Activated CD4-positive, CD25-positive, alpha-beta regulatory T cell treated with anti-CD3 and anti-CD28 coated beads, Interleukin-2, amount 50 U/mL, for 16 hours (primary cell): ENCODE data around the gene PLEKHG5.
"Not testable (repeated sequence)": the region's sequence is repeated elsewhere in the genome, so short reads cannot be mapped to it uniquely, and the experiment has no call there.

Experiments
- DNase-seq: peaks from one replicate; pipeline ENCODE4 v3.0.0-alpha.2; 2020; ENCODE audit warnings: low read depth, low spot score

Gene PLEKHG5

DNA sequence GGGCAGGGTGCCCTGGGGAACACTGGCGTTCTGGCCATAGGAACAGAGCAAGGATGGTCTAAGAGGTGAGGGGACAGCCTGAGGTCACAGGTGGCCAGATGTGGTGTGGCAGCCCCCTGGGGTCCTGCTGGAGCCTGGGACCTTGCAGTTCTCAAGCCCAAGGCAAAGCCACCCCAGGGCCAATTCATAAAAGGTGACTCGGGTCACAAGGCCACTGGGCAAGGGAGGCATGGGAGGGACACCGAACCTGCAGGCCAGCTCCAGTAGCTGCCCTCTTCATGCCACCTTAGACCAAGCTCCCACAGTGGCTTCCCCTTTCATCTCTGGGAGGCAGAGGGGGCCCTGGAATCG lies 44.8 kb downstream of the PLEKHG5 start:
- DNase-seq = no peak

DNA sequence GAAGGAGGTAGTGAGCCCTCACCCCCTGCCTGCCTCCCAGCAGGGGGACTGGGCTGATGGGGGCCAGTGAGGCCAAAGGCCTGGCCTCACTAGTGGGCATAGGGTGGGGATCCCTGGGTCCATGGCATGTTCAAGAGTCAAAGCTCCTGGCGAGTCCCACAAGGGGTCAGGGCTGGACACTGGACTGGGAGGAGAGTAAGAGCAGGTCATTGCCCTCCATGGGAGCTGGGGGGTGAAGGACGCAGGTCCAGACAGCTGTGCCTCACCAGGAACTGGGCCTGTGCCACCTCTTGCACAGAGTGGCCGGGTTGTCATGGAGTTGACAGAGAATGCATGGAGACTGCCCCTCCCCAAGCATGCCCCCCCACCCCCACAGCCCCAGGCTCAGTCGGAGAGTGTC lies 45.5 kb downstream of the PLEKHG5 start:
- not testable (repeated sequence) for DNase-seq

DNA sequence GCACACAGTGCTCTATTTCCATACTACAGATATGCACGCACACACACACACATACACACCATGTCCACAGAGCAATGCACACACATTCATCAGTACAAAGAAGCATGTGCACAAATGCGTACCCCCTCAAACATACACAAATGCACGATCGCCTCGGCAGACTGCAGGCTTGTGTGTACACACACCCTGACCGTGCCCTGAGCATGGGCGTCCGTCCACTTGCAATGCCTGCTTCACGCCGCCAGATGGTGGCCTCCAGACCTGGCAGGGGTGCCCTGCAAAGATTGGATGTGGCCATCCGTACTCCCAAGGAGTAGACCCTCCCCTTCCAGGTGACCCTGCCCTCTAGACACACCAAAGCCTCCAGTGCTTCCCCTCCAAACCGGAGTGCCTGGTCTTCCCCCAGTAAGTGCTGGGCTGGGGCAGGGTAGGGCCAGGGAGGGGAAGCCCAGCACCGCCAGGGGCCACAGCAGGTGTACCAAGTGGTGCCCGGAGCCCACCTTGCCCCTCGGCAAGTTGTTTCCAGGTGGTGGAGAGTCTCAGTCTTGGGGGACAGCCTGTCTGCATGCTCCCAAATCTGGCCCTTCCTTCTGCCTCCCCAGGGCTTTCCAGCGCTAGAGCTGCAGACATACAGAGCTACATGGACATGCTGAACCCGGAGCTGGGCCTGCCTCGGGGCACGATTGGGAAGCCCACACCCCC lies 46.3 kb downstream of the PLEKHG5 start:
- DNase-seq = no peak

DNA sequence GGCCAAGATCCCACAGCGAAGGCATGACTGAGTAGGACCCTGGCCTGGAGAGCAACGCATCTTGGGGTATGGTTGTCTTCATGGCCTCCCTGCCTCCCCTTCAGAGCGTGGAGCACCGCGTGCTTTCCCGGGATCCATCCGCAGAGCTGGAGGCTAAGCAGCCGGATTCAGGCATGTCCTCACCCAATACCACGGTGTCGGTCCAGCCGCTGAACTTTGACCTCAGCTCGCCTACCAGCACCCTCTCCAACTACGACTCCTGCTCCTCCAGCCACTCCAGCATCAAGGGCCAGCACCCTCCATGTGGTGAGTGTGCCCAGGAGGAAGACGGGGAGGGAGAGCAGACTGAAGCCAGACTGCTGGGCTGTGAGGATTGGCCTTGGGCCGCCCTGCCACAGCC lies 47.1 kb downstream of the PLEKHG5 start:
- no peak for DNase-seq

DNA sequence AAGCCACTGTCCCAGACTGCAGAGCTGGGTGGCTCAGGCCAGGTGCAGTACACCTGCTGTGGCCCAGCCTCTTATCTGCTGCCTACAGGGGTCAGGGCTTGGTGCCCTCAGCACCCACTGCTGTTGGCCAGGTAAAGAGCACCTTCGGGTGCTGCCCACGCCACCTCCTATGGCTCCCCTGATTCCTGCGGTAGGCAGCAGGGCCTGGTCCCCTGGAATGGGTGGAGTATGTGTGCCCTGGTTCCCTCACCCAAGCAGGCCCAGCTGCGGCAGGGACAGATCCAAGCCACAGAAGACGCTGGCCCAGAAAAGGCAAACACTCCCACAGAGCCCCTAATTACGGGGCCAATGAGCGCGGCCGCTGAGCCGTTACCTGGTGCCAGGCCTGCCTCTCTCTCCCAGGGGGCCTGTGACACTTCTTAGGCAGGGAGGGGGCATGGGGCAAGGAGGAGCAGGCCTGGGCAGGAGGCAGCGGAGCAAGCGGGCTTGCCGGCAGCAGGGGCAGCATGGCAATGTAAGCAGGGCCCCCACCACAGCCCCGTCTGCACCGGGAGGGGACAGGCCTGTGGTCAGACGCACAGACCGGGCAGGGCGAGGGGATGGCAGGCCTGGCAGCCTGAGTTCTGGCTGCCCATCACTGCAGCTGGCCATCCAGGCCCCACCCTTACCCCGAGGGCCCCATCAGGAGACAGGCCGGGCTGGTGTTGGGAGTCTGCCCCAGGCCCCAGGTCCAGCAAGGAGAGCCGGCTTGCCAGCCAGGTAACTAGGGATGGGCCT lies 47.9 kb downstream of the PLEKHG5 start:
- DNase-seq = no peak

DNA sequence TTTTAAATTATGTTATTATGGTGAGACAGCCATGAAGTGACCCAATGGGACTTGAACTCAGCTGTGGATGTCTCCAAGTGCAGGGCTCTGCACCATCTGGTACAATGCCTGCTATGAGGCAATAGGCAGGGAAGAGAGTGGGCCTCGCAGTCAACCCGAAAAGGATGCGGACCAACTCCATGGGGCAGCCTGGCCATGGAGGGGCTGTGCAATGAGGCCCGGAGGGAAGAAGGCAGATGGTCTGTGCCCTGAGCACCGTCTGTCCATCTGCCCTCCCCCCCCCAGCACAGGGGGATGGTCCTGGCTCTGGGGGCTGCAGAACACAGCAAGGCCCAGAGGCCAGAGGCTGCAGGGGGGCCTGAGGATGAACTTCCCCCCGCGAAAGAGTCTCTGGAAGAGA lies 49.9 kb downstream of the PLEKHG5 start:
- DNase-seq = no peak

DNA sequence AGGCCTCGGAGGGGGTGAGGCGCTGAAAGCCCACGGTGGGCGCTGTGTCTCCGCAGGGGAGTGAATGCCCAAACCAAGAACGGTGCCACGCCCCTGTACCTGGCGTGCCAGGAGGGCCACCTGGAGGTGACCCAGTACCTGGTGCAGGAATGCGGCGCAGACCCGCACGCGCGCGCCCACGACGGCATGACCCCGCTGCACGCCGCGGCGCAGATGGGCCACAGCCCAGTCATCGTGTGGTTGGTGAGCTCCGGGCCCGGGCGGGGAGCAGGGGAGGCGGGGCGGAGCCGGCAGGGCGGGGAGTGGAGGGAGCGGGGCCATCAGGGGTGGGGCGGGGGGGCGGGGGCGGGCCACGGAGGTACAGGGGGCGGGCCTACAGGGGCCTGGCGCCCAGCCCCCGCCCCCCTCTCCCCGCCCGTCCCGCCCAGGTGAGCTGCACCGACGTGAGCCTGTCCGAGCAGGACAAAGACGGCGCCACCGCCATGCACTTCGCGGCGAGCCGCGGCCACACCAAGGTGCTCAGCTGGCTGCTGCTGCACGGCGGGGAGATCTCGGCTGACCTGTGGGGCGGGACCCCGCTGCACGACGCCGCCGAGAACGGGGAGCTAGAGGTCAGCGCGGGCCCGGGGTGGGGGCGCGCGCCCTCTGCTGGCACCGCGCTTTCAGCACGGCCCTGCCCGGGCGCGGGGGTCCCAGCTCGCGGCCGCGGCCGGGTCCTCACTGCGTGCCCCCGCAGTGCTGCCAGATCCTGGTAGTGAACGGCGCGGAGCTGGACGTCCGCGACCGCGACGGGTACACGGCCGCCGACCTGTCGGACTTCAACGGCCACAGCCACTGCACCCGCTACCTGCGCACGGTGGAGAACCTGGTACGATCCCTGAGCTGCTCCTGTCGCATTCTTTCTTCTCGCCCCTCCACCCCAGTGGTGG lies 51.0 kb downstream of the PLEKHG5 start:
- DNase-seq = peak; percentile 44

DNA sequence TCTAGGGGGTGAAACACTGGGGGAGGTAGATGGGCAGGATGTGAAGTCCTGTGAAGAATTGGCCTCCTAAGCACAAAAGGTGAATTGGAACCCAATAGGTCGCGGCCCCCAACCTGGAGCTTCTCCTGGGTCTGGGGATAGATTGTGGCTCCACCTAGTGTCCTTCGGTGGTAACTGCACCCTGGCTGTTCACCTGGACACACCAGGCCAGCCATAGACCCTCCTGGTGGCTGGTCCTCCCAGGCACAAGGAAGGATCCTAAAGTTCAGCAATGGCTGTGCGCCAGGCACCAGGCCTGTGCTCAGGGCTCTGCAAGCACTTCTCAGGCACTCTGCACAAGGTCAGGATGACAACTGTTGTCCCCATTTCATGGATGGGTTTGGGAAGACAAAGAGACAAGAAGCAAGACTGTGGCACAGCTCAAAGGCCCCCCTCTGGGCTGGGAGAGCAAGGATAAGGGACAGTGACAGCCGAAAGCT lies 53.4 kb downstream of the PLEKHG5 start:
- DNase-seq = peak; percentile 57

DNA sequence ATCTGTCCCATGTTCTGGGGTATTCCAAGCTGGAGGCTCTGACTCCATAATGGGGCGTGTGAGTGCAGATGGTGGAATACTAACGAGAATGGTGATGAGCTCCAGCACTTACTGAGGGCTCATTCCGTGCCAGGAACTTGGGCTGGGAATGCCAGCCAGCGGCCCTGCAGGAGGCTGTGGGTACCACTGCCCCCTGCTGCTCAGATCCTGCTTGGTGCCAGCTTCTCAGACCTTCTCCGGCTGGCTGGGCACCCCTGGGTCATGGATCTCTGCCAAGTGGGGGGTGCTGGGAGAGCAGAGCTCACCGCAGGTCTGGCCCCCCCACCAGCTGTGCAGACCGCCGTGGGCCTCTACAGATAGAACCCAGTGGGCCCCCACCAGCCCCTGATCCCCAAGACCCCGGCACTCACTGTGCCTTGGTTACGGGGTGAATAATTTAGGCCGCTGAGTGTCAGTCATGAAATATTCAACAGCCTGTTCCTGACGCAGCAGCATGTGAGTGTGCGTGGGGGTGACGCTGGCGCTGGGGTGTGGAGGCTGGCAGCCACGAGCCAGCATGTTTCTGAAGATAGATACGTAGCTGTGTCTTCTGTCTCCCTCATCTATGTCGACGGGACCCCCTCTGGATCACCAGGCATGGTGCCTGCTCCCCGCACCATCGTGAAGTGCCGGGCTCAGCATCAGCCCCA lies 54.3 kb downstream of the PLEKHG5 start:
- not testable (repeated sequence) for DNase-seq

DNA sequence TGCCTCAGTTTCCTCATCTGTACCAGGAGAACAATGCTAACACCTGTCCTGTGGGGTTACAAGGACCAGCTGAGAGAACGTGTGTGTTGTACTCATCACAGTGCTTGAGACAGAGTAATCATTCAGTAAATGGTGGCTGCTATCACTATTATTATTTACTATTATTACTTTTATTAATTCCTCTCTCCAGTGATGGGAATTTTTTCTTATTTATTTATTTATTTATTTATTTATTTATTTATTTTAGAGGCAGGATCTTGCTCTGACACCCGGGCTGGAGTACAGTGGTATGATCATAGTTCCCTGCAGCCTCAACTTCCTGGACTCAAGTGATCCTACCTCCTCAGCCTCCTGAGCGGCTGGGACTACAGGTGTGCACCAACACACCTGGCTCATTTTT lies 55.2 kb downstream of the PLEKHG5 start:
- not testable (repeated sequence) for DNase-seq

DNA sequence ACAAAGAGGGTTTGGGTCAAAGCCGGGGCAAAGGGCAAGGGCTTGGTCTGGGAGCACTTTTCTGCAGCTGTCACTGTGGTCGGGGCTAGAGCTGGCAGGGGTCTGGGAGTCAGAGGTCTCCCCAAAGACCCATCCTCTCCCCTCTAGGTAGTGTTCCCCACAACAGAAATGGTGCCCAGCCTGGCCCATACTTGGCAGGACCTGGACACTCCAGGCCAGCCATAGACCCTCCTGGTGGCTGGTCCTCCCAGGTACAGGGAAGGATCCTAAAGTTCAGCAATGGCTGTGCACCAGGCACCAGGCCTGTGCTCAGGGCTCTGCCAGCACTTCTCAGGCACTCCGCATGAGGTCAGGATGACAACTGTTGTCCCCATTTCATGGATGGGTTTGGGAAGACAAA lies 55.9 kb downstream of the PLEKHG5 start:
- DNase-seq = no peak

DNA sequence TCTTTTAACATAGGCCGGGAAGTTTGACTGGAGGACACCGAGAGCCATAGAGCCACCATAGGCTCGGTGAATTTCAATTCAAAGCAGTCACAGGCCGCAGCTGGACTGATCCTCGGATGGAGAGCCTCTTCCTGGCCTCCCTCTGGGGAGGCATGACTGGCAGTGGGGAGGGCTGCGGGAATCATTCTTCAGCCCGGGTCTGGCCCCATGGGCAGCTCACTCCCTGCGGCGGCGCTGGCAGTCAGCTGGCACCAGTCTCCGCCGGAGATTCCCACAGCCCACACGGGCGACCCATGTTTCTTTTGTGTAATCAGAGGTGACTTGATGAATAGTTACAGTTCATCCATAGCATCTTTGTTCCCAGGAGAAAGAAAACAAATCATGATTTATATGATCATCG lies 56.3 kb downstream of the PLEKHG5 start:
- DNase-seq = no peak

DNA sequence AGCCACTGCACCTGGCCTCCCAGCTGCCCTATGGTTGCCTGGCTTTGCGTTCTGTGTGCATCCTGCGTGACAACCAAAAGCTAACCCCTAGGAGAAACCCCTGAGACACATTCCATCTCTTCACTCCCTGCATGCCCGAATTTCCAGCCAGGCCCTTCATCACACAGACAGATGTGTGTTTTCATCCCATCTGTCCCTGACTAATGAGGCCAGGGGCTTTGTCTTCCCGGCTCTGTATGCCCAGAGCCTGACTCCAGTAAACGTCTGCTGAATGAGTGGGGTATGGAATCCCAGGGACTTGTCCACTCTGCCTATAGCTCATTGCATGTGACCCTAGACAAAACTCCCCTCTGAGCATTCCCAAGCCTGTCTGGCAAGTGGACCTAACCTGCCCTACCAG lies 57.3 kb downstream of the PLEKHG5 start:
- no peak for DNase-seq

DNA sequence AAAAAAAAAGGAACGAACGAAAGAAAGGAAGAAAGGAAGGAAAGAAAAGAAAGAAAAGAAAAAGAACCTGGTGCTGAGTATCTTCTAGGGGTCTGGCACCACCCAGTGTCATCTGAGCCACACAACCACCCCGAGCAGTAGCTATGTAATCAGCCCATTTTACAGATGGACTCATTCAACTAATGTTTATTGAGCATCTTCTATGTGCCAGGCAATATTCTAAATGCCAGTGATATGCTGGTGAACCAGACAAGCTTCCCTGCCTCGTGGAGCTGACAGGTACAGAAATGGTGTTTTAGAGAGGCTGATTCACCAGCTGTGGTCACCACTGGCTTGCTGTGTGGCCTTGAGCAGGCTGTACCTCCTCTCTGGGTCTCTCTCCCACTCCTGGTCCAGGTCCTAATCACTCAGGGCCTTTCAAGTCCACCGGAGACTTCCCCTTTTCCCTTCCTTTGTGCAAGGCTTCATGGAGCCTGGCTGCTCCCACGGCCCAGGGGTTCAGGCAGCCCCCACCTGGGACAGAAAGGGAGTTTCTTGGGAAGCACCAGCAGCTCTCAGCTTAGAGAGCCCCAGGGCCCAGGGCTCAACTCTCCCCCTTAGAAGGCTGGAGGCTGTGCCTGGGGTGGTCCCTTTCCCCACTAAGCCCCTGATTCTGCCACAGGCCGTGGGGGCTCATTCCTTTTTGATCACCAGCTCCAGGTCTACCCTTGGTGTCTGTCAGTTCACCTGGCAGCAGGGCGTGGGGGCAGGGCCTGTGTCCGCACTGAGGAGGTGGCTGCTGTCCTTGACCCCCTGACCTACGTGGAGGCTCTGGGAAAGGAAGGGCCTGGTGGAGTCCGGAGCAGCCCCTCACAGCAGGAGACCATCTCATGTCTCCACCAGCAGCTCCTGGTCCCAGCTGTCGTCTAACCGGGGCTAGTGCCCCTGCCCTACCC lies 59.6 kb downstream of the PLEKHG5 start:
- not testable (repeated sequence) for DNase-seq

DNA sequence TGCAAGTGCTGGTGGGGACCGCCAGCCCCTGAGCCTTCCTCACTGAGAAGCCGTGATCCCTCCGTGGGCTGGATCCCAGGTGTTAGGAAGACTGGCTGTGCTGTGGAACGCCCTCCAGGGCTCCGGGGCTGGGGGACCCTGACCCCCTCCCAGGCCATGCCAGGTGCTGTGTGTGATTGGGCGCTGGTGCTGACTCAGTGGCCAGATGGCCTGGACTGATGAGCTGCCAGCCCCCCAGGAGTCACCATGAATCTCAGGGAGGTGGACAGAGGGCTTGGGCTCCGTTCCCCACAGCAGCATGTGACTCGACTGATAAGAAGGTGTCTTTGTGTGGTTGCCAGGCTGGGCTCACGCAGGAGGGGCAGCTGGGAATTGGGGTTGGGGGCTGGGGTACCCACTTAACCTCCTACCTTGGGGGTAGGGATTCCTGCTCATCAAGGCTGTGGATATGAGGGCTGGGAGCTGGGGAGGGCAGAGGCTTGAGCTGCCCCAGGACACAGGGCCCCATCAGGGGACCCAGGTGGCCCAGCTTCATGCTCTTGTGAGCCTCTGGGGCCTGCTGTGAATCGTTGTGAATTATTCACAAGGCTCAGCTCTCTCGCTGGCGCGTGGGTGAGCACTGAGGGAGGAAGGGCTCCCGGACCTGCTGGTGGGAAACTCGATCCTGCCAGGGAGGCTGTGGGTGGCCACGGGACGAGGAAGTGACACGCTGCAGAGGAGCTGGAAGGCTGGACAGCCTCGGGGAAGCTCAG lies 61.6 kb downstream of the PLEKHG5 start:
- DNase-seq = not testable (repeated sequence)

DNA sequence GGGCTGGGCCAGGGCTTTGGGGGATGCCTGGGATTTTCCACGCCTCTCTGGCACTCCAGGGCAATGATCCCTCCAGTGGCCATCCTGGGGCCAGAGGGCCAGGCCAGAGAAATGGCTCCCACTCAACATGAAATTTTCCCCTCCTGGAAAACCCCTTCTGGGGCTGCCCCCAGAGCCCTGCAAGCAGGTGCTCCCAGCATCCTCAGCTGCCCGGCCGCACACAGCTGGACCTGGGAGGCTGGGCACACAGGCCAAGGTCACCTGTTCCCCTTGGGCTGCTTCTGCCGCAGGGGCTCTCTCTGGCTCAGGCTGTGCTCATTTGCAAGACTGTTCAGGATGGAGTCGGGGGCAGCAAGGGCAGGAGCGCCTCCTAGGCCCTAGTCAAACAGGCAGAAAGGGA lies 63.0 kb downstream of the PLEKHG5 start:
- not testable (repeated sequence) for DNase-seq

DNA sequence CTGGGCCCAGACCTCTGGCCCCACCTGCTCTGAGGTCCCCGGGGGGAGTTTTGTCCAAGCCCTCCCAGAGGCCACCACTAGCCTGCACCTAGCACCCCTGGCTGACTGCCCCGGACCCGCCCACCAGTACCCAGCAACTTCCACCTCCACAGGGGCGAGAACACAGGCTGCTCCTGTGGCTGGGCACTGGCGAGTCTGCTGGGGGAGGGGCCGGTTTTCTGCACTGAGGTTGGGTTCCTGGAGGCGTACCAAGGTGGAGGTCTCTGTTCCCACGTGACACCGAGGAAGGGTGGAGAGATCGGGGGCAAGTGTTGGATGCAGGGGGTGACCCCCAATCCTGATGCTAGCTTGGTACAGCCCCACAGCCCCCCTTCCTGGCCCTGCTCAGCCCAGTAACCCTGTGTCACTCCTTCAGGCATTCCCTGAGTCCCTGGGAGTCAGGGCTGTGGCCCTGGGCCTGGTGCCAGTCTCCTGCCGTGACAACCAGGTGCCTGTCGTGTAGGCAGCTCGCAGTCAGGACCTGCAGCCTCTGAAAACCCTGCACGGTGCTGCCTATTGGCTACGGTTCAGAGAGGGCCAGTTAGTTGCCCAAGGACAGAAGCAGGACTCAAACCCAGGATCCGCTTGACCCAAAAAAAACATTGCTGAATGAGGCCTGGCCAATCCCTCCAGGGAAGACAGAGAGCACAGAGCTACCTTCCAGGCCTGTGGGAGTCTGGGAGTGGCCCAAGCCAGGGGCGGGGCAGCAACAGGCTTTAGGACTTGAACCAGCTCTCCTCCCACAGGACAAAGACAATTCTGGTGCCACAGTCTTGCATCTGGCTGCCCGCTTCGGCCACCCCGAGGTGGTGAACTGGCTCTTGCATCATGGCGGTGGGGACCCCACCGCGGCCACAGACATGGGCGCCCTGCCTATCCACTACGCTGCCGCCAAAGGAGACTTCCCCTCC lies 63.8 kb downstream of the PLEKHG5 start:
- DNase-seq = no peak

DNA sequence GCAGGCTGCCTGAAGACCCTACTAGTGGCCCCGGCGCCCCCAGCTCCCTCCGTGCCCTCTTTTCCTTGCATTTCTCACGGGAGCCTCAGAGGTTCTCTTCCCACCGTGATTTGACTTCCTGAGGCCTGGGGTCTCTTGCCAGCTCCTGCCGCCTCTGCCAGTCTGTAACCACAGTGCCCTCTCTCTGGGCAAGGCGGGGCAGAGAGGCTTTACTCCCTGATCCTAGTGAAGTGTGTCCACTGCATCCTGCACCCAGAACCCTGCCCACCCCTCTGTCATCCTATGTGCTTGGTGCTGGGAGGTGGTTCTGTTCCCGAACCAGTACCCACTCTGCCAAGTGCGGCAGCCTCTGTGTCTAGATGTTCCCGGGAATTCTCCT lies 64.5 kb downstream of the PLEKHG5 start:
- no peak for DNase-seq
